GM21447 (cell line): ENCODE measurements around the gene CRTC2.
A peak's percentile ranks its signal among the peaks of the same experiment; 100 is the strongest.
"Not testable (repeated sequence)": the region's sequence is repeated elsewhere in the genome, so short reads cannot be mapped to it uniquely, and the experiment has no call there.

Experiments
- ATAC-seq: cut with Tn5 transposase; IDR thresholded peaks from one replicate; pipeline ENCODE4 v1.9.1; 2021; ENCODE audit not compliant: unreplicated experiment

CRTC2 gene

DNA sequence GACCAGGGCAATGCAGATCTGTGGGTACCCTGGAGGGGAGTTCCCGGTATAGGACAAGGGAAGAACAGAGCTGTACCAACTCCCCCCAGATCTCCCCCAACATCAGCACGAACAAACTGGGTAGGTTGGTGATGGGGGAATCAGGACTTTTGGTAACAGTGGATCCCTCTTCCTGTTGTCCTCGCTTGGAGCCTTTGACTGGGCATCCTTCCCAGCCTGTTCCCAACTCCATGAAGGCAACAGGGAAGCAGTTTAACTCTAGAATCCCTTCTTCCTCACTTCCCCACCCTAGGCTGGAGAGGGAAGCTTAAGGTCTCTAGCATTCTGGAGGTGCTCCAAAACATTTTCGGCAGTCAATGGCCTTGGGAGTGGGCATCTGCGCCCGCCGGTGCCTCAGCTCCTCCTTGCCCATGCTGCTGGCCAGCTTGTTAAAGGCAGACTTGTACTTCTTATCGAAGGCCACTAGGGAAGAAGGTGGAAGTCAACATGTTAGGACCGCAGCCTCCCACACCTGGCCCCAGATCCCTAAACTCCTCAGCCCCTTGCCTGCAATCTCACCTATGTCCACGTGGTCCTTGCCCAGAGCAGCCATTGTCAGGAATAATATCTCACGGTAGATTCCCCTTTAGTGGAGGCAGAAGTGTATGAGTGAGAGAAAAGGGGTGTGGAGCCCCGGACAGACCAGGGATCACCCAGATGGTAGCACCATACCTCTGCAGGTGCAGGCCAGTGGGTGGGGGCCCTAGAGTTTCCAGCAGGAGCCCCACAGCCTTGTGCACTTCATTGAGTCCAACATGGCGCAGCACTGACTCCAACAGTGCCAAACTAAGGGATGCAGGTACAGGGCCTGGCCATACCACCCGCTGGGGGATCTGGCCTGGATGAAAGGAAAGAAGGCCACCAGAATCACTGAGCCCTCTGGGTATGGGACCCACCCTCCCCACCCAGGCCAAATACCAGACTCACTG, 28.1 kb downstream of the CRTC2 start:
- ATAC-seq, result no peak

DNA sequence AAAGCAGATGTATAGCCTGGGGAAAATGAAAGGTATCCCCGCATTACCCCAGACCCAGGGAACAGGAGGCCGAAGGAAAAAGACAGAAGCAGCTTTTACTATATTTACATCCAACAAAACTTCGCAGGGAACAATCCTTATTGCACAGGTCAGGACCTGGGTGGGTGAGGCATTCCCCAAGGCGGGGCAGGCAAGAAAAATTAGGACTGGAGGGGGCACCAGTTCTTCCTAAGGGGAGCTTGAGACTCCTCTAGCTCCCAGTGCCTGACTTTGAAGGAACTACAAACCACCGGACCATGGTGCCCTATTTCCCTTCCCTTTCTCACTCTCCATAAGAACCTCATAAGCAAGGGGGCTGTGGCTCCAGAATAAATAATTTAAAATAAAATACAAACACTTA, 29.0 kb downstream of the CRTC2 start:
- no peak for ATAC-seq

DNA sequence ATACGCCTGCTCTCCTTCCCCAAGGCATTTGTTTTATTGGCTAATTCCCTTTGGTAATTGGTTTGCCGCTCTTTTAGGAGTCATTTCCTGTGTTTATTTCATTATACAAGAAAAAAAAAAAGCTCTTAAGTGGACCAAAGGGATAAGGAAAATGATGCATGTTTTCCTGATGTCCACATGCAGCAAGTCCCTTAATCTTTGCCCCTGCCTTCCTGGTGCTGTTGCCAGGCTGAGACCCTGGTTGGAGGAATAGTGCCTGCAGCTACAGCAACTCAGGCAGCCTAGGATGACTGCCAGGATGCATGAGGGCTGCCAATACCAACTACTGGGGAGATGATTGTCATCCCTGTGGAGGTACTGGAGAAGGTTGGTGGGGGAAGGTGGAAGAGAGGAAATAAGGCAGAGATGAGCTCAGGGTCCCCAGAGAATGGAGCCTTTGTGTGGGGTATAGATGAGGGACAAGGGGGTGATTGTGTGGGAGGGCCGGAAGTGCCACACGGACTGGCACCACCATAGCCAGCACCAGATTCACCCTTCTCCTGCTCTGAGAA, 29.5 kb downstream of the CRTC2 start:
- ATAC-seq, result no peak

DNA sequence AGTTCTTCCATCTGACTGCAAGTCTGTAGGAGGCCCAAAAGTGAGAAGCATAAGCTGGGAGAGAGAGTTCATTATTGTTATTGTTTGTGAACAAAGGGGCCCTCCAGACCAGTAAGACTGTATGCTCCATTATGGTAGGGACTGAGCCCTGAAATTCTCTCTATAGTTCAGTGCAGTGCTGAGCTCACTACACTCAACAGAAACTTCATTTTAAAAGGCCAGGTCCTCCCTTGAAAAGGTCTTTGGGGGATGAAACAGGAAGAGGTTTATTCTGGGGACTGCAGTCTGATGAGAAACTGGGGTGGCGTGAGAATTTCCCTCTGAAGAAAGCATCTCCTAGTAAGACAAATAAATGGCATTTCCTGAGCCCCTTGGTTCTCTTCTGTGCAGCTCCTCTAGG, 30.2 kb downstream of the CRTC2 start:
- ATAC-seq, result no peak

DNA sequence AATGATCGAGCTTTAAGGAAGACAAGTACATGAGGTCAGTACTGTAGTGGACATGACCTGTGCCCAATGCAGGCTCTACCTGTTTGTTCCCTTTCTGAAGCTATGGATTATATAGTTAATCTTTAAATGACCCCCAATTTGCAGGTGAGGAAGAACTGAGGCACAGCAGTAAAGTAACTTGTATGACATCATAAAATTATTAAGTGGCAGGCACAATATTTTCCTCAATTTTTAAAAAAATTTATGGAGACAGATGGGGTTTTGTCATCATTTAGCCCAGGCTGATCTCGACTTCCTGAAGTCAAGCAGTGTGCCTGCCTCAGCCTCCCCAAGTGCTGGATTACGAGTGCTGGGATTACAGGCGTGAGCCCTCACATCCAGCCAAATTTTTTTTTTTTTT, 32.0 kb downstream of the CRTC2 start:
- ATAC-seq, result no peak

DNA sequence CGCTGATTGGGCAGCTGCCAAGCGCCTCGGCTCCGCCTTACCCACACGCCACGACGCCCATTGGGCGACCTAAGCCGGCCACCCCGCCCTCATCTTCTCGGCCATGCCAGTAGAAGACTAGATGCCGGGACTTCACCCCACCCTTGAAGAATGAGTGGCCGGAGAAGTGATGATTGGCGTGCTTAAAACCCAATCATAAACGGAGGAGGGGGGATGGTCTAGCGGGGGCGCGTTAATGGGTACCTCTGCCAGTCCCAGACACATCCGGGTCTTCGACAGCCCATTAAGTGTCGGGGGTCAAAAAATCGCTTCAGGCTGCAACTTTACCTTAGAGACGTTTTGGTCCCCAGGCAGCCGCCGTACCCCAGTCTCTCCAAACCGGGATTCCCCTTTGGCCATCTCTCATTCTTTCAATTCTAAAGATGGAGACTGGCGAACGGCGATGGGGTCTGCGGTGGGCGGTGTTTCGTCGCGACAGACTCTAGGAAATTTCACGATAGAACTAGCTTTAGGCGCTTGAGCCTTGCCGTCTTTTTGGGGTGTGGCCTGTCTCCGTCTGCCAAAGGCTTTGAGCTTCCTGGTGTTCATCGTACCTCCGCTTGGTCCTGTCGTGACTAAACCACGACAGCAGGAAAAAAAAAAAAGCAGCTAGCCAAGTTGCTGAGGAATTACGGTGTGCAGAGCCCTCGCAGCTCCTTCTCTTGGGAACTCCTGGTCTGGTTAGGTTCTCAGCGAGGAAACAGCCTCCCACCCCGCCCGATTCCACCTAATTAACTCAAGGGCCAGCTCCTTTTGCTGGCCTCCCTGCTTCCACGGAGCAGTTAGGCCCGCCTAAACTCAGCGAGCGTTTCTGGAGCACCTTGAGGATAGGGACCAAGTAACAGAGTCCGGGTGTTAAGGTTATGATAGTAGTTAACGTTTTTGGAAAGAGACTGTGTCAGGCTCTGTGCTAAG, 35.2 kb downstream of the CRTC2 start, which contains the start of gene GATAD2B:
Gene GATAD2B (minus strand): TSS at position 1 of the 954 bp plus-strand sequence. CDS start 94,625 bp downstream, outside the sequence.
- ATAC-seq, result peak; percentile 92

DNA sequence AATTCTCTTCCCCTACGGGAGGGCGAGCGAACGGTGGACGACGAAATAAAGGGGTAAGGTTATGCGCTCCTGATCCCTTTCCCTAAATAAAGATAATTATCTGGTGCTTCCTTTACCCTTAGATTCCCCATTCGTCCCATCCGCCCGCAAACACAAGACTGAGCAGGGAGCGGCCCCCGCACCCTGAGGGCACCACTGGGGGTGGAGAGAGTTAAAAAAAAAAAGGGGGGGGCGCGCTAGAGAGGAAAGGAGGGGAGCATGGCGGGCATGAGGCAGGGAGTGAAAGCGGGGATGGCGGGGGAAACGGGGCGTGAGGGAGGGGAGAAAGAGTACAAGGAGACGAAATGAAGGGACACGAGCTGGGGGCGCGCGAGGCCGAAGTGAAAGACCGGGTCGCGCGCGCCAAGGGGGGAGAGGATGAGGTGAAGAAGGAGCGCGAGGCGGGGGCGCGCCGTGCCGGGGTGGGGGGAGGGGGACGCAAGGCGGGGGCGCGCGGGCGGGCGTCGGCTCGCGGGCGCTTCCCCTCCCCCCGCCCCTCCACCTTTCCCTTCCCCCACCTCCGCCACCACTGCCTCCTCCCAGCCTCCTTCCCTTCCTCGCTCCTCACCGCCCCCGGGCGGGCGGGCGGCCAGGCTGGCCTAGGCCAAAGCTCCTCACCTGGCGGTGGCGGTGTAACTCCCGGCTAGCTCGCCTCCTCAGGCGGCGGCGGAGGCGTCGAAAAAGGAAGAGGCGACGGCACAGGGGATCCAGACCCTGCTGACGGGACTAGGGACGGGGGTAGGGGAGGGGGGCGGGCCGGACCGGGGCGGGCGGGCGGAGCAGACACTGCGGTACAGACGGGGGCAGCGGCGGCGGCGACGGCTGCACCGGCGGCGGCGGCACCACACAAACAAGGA, 36.1 kb downstream of the CRTC2 start:
- ATAC-seq, result peak; percentile 19

DNA sequence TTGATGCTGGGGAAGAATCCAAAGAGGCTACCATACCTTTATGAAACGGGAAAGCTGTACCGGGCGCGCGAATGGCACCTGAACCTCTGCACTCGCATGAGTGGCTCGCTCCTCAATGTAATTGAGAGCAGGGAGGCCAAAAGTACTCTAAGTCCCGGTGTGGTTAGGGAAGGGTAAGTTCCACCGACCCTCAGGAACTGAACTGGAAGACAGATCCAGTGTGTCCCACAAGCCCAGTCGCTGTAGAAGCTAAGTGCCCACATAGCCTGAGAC, 36.7 kb downstream of the CRTC2 start:
- no peak for ATAC-seq

DNA sequence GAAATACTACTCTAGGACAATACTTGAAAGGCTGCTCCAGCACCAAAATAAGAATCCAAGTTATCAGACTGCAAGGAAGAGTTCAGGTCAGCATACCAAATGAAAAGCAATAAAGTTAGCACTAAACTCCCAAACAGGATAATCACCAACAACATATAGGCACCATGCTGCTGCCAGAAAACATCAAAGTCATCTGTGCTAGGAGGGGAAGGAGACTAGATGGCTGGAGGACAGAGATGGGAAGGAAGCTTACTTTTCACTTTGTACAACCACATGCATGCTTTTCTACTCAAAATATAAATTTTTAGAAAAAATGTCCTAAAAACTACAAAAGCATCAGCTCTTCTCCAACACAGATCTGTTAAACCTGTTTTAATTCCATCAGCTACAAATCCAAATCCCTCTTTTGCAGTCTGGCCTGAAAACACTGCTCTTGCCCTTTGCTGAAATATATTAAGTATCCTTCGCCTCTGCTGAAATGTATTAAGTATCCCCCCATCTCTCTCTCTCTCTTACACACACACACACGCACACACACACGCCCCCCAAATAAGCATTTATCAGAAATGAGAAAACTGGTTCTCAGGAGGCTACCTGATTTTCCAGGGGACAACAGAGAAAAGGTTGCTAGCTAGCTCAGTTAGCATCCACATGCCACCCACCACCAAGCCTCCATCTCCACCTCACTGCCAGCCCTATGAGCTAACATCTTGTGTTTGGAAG, 37.2 kb downstream of the CRTC2 start:
- ATAC-seq, result no peak

DNA sequence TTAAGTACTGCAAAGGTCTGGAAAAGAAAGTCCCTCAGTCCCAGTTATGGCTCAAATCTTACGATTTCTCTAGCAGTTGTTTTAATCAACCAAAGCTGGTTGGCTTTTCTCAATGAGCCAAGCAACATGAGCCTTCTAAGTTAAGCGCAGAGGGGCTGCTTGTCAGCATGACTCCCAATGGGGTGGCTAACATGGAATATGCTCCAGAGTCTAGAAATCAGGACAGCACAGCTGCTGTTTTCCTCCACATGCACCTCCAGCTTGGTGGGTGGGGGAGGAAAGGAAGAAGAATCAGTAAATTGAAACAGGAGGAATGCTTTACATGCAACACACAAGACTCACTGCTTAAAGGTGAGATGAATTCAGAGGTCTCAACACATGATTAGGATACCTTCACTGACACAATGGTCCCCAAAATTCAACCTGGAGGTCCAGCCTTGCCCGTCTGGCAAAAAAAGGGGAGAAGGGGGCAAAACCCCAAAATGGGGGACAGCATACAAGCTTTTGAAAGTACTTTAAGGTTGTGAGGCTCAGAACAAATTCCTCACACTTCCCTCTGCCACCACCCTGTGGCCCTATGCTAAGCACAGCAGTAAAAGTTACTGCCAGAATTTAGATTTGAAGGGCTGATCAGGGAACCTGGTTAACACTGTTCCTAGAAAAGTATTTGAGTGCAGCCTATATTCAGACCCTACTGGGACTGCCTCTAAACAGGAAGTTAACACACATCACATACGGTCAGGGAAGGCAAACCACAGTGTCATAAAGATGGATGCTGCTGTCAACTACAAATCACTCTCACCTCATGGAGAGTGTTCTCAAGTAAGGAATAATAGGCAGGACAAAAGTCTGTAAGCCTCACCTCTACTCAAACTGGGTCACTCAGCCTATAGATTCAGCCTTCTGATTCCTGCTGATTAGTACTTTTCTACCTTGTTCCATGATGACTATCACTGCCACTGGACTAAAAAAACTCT, 38.2 kb downstream of the CRTC2 start:
- ATAC-seq, result no peak

DNA sequence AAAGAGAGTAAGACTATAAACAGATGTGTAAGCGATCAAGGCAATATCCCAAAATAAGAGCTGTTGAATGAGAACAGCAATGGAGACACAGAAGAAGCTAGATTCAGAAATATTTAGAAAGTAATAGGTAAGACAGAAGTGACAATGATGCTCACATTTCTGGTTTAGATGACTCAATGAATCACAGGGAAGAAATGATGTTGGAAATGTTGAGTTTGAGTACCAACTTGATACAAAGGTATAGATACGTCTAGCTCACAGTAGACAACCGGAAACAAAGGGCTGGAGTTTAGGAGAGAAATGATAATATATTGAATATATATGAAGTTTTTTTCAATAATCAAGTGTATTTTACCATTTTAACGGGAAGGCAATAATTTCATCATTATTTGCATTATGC, 42.1 kb downstream of the CRTC2 start:
- ATAC-seq, result no peak

DNA sequence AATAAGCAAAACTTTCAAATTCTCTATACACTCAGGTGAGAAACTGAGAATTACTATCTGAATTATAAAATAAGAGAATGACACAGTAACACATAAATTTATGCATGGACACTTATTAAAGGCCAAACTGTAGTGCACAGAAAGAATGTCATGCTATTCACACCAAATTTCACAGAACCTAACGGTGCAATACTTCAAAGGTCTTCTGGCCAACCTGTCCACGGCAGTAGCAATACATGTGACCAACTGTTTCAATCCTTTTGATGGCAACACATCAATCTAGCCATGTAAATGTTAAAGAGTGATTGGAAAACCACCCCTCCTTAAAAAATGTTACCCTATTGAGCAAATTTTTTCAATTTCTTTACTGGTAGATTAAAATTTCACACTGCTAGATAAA, 46.1 kb downstream of the CRTC2 start:
- ATAC-seq, result no peak

DNA sequence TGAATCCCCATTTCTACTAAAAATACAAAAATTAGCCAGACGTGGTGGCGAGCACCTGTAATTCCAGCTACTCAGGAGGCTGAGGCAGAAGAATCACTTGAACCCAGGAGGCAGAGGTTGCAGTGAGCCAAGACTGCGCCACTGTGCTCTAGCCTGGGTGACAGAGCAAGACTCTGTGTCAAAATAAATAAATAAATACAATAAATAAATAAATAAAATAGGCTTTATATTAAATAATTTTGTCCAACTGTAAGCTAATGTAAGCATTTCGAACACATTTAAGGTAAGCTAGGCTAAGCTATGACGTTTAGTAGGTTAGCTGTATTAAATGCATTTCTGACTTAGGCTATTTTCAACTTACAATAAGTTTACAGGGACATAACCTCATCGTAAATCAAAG, 47.9 kb downstream of the CRTC2 start:
- not testable (repeated sequence) for ATAC-seq

DNA sequence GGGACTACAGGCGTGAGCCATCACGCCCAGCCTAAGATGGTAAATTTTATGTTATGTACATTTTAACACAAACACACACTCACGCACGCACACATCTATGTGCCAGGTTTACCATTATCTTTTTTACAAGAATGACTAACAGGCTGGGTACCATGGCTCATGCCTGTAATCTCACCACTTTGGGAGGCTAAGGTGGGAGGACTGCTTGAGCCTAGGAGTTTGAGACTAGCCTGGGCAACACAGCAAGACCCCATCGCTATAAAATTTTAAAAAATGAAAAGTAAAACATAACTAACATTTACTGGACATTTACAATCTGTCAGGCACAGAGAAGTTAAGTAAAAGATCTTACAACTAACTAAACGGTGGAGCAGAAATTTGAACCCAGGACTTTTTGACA, 50.3 kb downstream of the CRTC2 start:
- ATAC-seq, result no peak

DNA sequence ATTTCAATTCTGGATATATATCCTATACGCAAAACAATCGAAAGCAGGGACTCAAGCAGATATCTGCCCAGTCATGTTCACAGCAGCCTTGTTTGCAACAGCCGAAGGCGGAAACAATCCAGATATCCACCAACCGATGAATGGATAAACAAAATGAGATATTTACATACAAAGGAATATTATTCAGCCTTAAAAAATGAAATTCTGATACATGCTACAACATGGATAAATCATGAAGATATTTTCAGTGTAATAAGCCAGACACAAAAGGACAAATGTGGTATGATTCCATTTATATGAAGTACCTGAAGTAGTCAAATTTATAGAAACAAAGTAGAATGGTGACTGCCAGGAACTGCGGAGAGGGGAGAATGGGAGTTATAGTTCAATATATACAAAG, 51.3 kb downstream of the CRTC2 start:
- ATAC-seq, result no peak

DNA sequence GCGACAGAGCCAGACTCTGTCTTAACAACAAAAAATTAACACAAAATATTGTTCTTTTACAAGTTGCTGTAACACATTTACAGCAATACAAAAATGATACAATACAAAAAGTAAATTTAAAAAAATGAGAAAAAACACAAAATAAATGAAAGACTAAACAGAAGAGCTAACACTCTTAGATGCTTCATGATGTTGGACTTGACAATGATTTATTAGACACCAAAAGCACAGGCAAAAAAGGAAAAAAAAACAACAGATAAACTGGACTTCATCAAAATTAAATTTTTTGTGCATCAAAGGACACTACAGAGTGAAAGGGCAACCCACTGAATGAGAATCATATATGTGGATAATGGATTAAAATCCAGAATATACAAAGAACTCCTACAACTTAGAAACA, 52.0 kb downstream of the CRTC2 start:
- no peak for ATAC-seq

DNA sequence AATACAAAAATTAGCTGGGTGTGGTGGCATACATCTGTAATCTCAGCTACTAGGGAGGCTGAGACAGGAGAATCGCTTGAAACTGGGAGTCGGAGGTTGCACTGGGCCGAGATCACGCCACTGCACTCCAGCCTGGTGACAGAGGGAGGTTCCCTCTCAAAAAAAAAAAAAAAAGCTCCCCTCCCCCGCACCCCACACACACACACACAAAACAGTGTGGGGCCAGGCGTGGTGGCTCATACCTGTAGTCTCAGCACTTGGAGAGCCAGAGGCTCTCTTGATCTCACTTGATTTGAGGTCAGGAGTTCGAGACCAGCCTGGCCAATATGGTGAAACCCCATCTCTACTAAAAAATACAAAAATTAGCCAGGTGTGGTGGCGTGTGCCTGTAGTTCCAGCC, 52.5 kb downstream of the CRTC2 start:
- not testable (repeated sequence) for ATAC-seq

DNA sequence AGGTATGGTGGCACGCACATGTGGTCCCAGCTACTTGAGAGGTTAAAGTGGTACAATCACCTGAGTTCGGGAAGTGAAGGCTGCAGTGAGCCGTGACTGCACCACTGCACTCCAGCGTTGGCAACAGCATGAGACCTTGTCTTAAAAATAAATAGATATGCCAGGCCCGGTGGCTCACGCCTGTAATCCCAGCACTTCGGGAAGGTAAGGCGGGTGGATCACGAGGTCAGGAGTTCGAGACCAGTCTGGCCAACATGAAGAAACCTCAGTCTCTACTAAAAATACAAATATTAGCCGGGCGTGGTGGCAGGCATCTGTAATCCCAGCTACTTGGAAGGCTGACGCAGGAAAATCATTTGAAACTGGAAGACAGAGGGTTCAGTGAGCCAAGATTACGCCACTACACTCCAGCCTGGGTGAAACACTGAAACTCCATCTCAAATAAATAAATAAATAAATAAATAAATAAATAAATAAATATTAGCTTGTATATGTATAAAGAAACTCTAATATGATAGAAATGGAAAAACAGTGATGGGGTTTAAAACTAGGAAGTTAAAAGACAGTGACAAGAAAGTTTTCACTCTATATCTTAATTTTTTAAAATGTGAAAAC, 54.5 kb downstream of the CRTC2 start:
- ATAC-seq, result no peak
